ENCODE results near the gene FAM13C. TPM values are rescaled to one million over a fixed set of nuclear protein-coding genes. Genes with fewer than 3 reads are reported as not detected.

FAM13C gene
- total and polyA plus RNA-seq, 10 donors: 1.5 to 19.7 (median 8.9) TPM

- H3K4me1 ChIP-seq: peaks cover 0 to 3% (median 0%) of the 10 kb centered on the region in 6 donors
- DNase-seq: no peak
- H3K27me3 ChIP-seq (replicated peaks in 1 of 7): no peaks in the 10 kb centered on the region
- H3K27ac ChIP-seq: no peak overlapping the region
- no peak overlapping the region for H3K4me3 ChIP-seq
- intact Hi-C loops (cut with DNase I; ENCODE audit: low total_unique reads): no loop called here
- no peaks in the 10 kb centered on the region for H3K9me3 ChIP-seq
- H3K36me3 ChIP-seq: no peaks in the 10 kb centered on the region
- TF ChIP-seq POLR2AphosphoS5 (IDR thresholded peaks at IDR 0.05): no peak
Observed at GRCh38 chr10:59324597-59324996, 37.8 kb downstream of the FAM13C start.

GRCh38 chr10:59323831-59324401, 38.4 kb downstream of the FAM13C start:
- no peak for DNase-seq
- TF ChIP-seq CTCF (IDR thresholded peaks at IDR 0.05 in 8 of 11, conservative IDR thresholded peaks at IDR 0.05 in 3 of 11) (no peak), POLR2A (IDR thresholded peaks at IDR 0.05) (no peak)

GRCh38 chr10:59323036-59323459, 39.3 kb downstream of the FAM13C start:
- 73 to 85% (median 78%) methylated on average over 2 of the region's 2 CpGs for WGBS, 5 donors

More at GRCh38 chr10:59323831-59324401, 38.4 kb downstream of the FAM13C start:
- intact Hi-C loops (cut with DNase I; ENCODE audit: low total_unique reads): no loop called here
- Histone ChIP-seq H3K27ac (no peak overlapping the region), H3K36me3 (no peaks in the 10 kb centered on the region), H3K9me3 (no peaks in the 10 kb centered on the region), H3K4me3 (no peak overlapping the region), H3K4me1 (peaks cover 0 to 3% (median 0%) of the 10 kb centered on the region in 6 donors), H3K27me3 (replicated peaks in 1 of 7) (no peaks in the 10 kb centered on the region)
- 84 to 92% (median 91%) methylated on average over 2 of the region's 2 CpGs for WGBS, 5 donors

GRCh38 chr10:59322131-59322530, 40.2 kb downstream of the FAM13C start:
- intact Hi-C loops (cut with DNase I; ENCODE audit: low total_unique reads): no loop called here
- Histone ChIP-seq H3K27ac (no peak overlapping the region), H3K4me1 (peaks cover 0 to 3% (median 0%) of the 10 kb centered on the region in 6 donors), H3K9me3 (no peaks in the 10 kb centered on the region), H3K4me3 (no peak overlapping the region), H3K27me3 (replicated peaks in 1 of 7) (no peaks in the 10 kb centered on the region), H3K36me3 (no peaks in the 10 kb centered on the region)
- no peak for DNase-seq
- TF ChIP-seq POLR2A (IDR thresholded peaks at IDR 0.05): no peak
- no peak for TF ChIP-seq POLR2AphosphoS5 (IDR thresholded peaks at IDR 0.05)
- no peak for TF ChIP-seq CTCF (IDR thresholded peaks at IDR 0.05 in 8 of 11, conservative IDR thresholded peaks at IDR 0.05 in 3 of 11)
- WGBS, 5 donors: 81 to 88% (median 82%) methylated on average over 4 of the region's 4 CpGs

More at GRCh38 chr10:59323036-59323459, 39.3 kb downstream of the FAM13C start:
- no peaks in the 10 kb centered on the region for H3K36me3 ChIP-seq
- peaks cover 0 to 3% (median 0%) of the 10 kb centered on the region in 6 donors for H3K4me1 ChIP-seq
- DNase-seq: no peak
- H3K27me3 ChIP-seq (replicated peaks in 1 of 7): no peaks in the 10 kb centered on the region
- no peaks in the 10 kb centered on the region for H3K9me3 ChIP-seq
- no peak overlapping the region for H3K27ac ChIP-seq
- TF ChIP-seq POLR2A (IDR thresholded peaks at IDR 0.05) (no peak), POLR2AphosphoS5 (IDR thresholded peaks at IDR 0.05) (no peak), CTCF (IDR thresholded peaks at IDR 0.05 in 8 of 11, conservative IDR thresholded peaks at IDR 0.05 in 3 of 11) (no peak)
- no peak overlapping the region for H3K4me3 ChIP-seq
- intact Hi-C loops (cut with DNase I; ENCODE audit: low total_unique reads): no loop called here

Data from spleen (tissue), 11 donors.